Measurements from ENCODE around the gene HERPUD2.

The HERPUD2 gene

GRCh38 chr7:35652124-35652523, 42.8 kb downstream of the HERPUD2 start:
- peaks cover 20% of the 10 kb centered on the region for H4K20me1 ChIP-seq
- H3K36me3 ChIP-seq = peaks cover 66% of the 10 kb centered on the region
- H3K9ac ChIP-seq = no peak overlapping the region
- no peak overlapping the region for H3K27ac ChIP-seq
- TF ChIP-seq Cebpa-rat (IDR thresholded peaks at IDR 0.05) = no peak
- no peak overlapping the region for H3K4me2 ChIP-seq
- peaks cover 12% of the 10 kb centered on the region for H3K4me1 ChIP-seq
- no peak overlapping the region for H3K4me3 ChIP-seq
- H3K9me3 ChIP-seq = peaks cover 63% of the 10 kb centered on the region
- H3K27me3 ChIP-seq = no peaks in the 10 kb centered on the region

- Histone ChIP-seq H3K4me1 (peaks cover 24% of the 10 kb centered on the region), H3K4me3 (no peak overlapping the region), H3K9me3 (peaks cover 52% of the 10 kb centered on the region), H4K20me1 (peaks cover 30% of the 10 kb centered on the region), H3K27me3 (no peaks in the 10 kb centered on the region), H3K9ac (no peak overlapping the region), H3K4me2 (no peak overlapping the region), H3K27ac (no peak overlapping the region), H3K36me3 (peaks cover 59% of the 10 kb centered on the region)
- TF ChIP-seq Cebpa-rat (IDR thresholded peaks at IDR 0.05) = no peak
Measured at GRCh38 chr7:35650751-35651150, 44.2 kb downstream of the HERPUD2 start.

GRCh38 chr7:35649711-35650110, 45.2 kb downstream of the HERPUD2 start:
- no peak overlapping the region for H3K4me2 ChIP-seq
- H3K9ac ChIP-seq = no peak overlapping the region
- no peaks in the 10 kb centered on the region for H3K27me3 ChIP-seq
- H3K36me3 ChIP-seq = peaks cover 49% of the 10 kb centered on the region
- no peak overlapping the region for H3K27ac ChIP-seq
- peaks cover 41% of the 10 kb centered on the region for H3K9me3 ChIP-seq
- no peak overlapping the region for H3K4me3 ChIP-seq
- H4K20me1 ChIP-seq = peaks cover 30% of the 10 kb centered on the region
- TF ChIP-seq Cebpa-rat (IDR thresholded peaks at IDR 0.05) = no peak
- peaks cover 30% of the 10 kb centered on the region for H3K4me1 ChIP-seq

- peaks cover 35% of the 10 kb centered on the region for H3K4me1 ChIP-seq
- no peak overlapping the region for H3K27ac ChIP-seq
- no peak for TF ChIP-seq Cebpa-rat (IDR thresholded peaks at IDR 0.05)
- H3K4me2 ChIP-seq = no peak overlapping the region
- H3K4me3 ChIP-seq = no peak overlapping the region
- H3K9me3 ChIP-seq = peaks cover 33% of the 10 kb centered on the region
- no peaks in the 10 kb centered on the region for H3K27me3 ChIP-seq
- no peak overlapping the region for H3K9ac ChIP-seq
- peaks cover 43% of the 10 kb centered on the region for H3K36me3 ChIP-seq
- H4K20me1 ChIP-seq = peaks cover 30% of the 10 kb centered on the region
Measured at GRCh38 chr7:35648367-35648766, 46.6 kb downstream of the HERPUD2 start.

GRCh38 chr7:35647171-35647574, 47.8 kb downstream of the HERPUD2 start:
- Histone ChIP-seq H3K4me2 (peak overlapping the region; percentile 45), H3K27me3 (no peaks in the 10 kb centered on the region), H3K9me3 (peaks cover 21% of the 10 kb centered on the region), H3K4me1 (peaks cover 35% of the 10 kb centered on the region), H3K4me3 (no peak overlapping the region), H3K36me3 (peaks cover 32% of the 10 kb centered on the region), H4K20me1 (peaks cover 37% of the 10 kb centered on the region), H3K27ac (no peak overlapping the region), H3K9ac (no peak overlapping the region)
- no peak for TF ChIP-seq Cebpa-rat (IDR thresholded peaks at IDR 0.05)

GRCh38 chr7:35646289-35647023, 48.5 kb downstream of the HERPUD2 start:
- Histone ChIP-seq H3K9ac (no peak overlapping the region), H3K4me3 (no peak overlapping the region), H4K20me1 (peaks cover 44% of the 10 kb centered on the region), H3K4me2 (peak overlapping the region; percentile 45), H3K36me3 (peaks cover 27% of the 10 kb centered on the region), H3K4me1 (peaks cover 35% of the 10 kb centered on the region), H3K9me3 (peaks cover 15% of the 10 kb centered on the region), H3K27ac (no peak overlapping the region), H3K27me3 (no peaks in the 10 kb centered on the region)
- no peak for TF ChIP-seq Cebpa-rat (IDR thresholded peaks at IDR 0.05)

- Histone ChIP-seq H3K9ac (no peak overlapping the region), H3K36me3 (peaks cover 19% of the 10 kb centered on the region), H3K9me3 (peaks cover 7% of the 10 kb centered on the region), H3K4me1 (peaks cover 35% of the 10 kb centered on the region), H3K27ac (no peak overlapping the region), H4K20me1 (peaks cover 47% of the 10 kb centered on the region), H3K27me3 (no peaks in the 10 kb centered on the region), H3K4me3 (no peak overlapping the region), H3K4me2 (no peak overlapping the region)
- no peak for TF ChIP-seq Cebpa-rat (IDR thresholded peaks at IDR 0.05)
Measured at GRCh38 chr7:35645691-35646090, 49.2 kb downstream of the HERPUD2 start.

- Histone ChIP-seq H3K36me3 (peaks cover 59% of the 10 kb centered on the region), H3K4me3 (no peak overlapping the region), H3K27ac (no peak overlapping the region), H3K27me3 (no peaks in the 10 kb centered on the region), H3K4me2 (no peak overlapping the region), H3K9ac (no peak overlapping the region), H3K9me3 (no peaks in the 10 kb centered on the region), H4K20me1 (no peaks in the 10 kb centered on the region), H3K4me1 (no peaks in the 10 kb centered on the region)
- TF ChIP-seq Cebpa-rat (IDR thresholded peaks at IDR 0.05) = no peak
Measured at GRCh38 chr7:35630024-35630972, 64.6 kb downstream of the HERPUD2 start.

GRCh38 chr7:35624299-35625186, 70.4 kb downstream of the HERPUD2 start:
- Histone ChIP-seq H3K4me1 (no peaks in the 10 kb centered on the region), H3K9ac (no peak overlapping the region), H3K36me3 (peaks cover 20% of the 10 kb centered on the region), H3K27me3 (no peaks in the 10 kb centered on the region), H3K9me3 (no peaks in the 10 kb centered on the region), H4K20me1 (no peaks in the 10 kb centered on the region), H3K4me3 (no peak overlapping the region), H3K27ac (no peak overlapping the region), H3K4me2 (no peak overlapping the region)
- TF ChIP-seq Cebpa-rat (IDR thresholded peaks at IDR 0.05) = no peak

Measured in BLaER1 (cell line).